LNCaP clone FGC (cell line): ENCODE measurements around the gene CDYL2.
"Not testable (repeated sequence)": the region's sequence is repeated elsewhere in the genome, so short reads cannot be mapped to it uniquely, and the experiment has no call there.

Experiments
- DNase-seq: peaks from one replicate; pipeline ENCODE4 v3.0.0-alpha.2; 2011; ENCODE audit warnings: low read depth
- H3K4me3 ChIP-seq: 2 replicates; pipeline ENCODE4 v1.5.1; 2011; ENCODE audit warnings: mild to moderate bottlenecking, low read depth, low read length, control low read depth
- TF ChIP-seq, protein P1 (sequence below): IDR thresholded peaks from 2 replicates; pipeline ENCODE4 v1.5.1; 2012; ENCODE audit warnings: mild to moderate bottlenecking; ENCODE audit not compliant: control insufficient read depth, insufficient read depth; ENCODE audit errors: extremely low read depth

The CDYL2 gene

GRCh38 chr16:80802902-80803301 lies 1.5 kb downstream of the CDYL2 start:
- peak overlapping the region; percentile 61 for H3K4me3 ChIP-seq
- DNase-seq, result no peak
- TF ChIP-seq, protein P1, sequence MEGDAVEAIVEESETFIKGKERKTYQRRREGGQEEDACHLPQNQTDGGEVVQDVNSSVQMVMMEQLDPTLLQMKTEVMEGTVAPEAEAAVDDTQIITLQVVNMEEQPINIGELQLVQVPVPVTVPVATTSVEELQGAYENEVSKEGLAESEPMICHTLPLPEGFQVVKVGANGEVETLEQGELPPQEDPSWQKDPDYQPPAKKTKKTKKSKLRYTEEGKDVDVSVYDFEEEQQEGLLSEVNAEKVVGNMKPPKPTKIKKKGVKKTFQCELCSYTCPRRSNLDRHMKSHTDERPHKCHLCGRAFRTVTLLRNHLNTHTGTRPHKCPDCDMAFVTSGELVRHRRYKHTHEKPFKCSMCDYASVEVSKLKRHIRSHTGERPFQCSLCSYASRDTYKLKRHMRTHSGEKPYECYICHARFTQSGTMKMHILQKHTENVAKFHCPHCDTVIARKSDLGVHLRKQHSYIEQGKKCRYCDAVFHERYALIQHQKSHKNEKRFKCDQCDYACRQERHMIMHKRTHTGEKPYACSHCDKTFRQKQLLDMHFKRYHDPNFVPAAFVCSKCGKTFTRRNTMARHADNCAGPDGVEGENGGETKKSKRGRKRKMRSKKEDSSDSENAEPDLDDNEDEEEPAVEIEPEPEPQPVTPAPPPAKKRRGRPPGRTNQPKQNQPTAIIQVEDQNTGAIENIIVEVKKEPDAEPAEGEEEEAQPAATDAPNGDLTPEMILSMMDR, result no peak

GRCh38 chr16:80802138-80802537 lies 2.3 kb downstream of the CDYL2 start:
- TF ChIP-seq, protein P1, result no peak
- no peak for DNase-seq
- H3K4me3 ChIP-seq, result no peak overlapping the region

DNA sequence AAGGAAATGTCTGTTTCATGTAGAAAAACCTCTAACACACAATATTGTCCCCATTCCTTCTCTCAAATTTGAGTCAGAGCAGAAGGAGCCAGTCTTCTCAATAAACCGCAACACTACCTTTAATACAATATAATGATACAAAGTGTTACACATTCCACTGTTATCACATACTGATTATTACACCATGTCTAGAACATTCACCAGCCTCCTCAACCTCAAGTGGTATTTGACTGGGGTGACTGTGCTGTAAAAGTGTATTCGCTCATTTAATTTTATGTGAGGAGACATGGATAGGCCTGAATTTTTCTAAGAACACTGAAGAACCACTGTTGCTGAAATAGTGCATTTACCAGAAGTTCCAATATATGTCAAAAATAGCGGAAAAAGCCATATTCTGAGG lies 10.3 kb downstream of the CDYL2 start:
- no peak for DNase-seq
- no peak overlapping the region for H3K4me3 ChIP-seq
- TF ChIP-seq, protein P1, result no peak

DNA sequence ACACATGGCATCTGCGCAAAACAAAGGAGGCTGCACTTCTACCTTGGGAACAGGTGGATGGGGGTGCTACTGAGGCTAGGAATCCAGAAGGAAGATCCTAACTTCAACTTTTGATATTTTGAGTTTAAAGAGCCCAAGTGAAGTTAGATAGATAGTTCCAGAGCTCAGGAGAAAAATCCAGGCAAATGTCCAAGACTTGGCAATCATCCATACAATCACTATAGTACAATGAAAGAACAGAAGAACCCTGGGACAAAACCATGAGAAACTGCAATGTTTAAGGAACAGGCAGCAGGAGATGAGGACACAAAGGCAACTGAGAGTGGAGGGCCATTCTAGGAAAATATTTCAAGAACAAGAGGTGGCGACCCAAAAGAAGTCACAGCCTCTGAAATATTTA lies 12.4 kb downstream of the CDYL2 start:
- H3K4me3 ChIP-seq, result no peak overlapping the region
- DNase-seq, result no peak
- TF ChIP-seq, protein P1, result no peak

- H3K4me3 ChIP-seq, result no peak overlapping the region
- TF ChIP-seq, protein P1, result no peak
- no peak for DNase-seq
These were observed 13.0 kb downstream of the CDYL2 start for GRCh38 chr16:80791411-80791810.

GRCh38 chr16:80790751-80791150 lies 13.6 kb downstream of the CDYL2 start:
- no peak overlapping the region for H3K4me3 ChIP-seq
- DNase-seq, result no peak

GRCh38 chr16:80788027-80788426 lies 16.4 kb downstream of the CDYL2 start:
- TF ChIP-seq, protein P1, result no peak
- H3K4me3 ChIP-seq, result no peak overlapping the region
- no peak for DNase-seq

More at GRCh38 chr16:80790751-80791150, 13.6 kb downstream of the CDYL2 start:
- TF ChIP-seq, protein P1, result no peak

DNA sequence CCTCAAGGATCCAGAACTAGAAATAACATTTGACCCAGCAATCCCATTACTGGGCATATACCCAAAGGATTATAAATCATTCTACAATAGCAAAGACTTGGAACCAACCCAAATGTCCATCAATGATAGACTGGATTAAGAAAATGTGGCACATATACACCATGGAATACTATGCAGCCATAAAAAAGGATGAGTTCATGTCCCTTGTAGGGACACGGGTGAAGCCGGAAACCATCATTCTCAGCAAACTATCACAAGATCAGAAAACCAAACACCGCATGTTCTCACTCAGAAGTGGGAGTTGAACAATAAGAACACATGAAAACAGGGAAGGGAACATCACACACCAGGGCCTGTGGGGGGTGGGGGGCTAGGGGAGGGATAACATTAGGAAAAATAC lies 17.8 kb downstream of the CDYL2 start:
- not testable (repeated sequence) for DNase-seq, H3K4me3 ChIP-seq
